IPS-11a (cell line): ENCODE data around the gene SMIM45.

Experiments used
- H3K4me3 ChIP-seq: one replicate; pipeline ENCODE4 v1.5.1; 2013; ENCODE audit warnings: low read depth, low read length, control low read depth

SMIM45 gene

DNA sequence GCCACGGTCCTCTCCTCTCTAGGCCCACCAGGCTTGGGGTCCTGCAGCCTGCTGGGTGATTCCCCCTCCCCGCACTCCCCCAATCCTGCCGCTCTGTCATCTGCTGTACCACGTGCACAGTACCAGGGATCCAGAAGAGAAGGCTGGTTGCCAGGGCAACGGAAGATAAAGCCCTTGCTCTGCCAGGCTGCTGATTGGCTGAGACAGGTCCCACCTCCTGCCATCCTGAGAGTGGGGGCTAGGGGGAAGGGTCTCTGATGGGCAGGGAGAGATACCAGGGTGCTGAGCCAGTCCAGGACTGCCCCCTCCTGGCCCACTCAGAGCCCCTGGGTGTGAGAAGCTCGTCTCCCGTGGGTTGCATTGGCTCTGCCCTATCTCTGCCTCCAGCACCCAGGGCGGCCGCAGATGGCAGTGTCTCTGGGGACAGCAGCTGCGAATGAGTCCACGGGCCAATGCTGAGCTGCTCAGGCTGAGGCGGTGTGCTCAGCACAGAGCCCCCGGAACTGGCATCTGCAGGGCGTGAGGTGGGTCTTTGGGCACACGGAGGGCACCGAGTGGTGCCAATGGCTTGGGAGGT lies at the start of gene SMIM45:
SMIM45 (plus strand) TSS at position 253 of the 577 bp plus-strand sequence.
- H3K4me3 ChIP-seq = no peak within 1 kb of the TSS

DNA sequence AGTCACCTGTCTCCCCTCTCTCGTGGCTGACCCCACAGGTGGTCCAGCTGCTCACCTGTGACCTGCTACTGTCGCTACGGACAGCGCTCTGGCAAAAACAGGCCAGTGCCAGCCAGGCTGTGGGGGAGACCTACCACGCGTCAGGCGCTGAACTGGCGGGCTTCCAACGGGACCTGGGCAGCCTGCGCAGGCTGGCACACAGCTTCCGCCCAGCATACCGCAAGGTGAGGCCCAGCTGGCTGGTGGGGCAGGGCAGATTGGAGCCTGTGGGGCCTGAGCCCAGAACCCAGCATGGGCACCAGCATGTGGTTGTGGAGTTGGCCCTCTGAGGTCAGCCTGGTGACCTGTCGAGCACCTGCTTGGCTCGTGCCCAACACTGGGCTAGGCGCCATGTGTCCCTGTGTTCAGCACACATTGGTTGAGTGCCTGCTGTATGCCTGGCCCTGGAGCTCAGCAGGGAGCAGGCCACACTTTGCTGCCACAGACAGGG lies 49.0 kb upstream of the SMIM45 start:
- H3K4me3 ChIP-seq = no peak overlapping the region

DNA sequence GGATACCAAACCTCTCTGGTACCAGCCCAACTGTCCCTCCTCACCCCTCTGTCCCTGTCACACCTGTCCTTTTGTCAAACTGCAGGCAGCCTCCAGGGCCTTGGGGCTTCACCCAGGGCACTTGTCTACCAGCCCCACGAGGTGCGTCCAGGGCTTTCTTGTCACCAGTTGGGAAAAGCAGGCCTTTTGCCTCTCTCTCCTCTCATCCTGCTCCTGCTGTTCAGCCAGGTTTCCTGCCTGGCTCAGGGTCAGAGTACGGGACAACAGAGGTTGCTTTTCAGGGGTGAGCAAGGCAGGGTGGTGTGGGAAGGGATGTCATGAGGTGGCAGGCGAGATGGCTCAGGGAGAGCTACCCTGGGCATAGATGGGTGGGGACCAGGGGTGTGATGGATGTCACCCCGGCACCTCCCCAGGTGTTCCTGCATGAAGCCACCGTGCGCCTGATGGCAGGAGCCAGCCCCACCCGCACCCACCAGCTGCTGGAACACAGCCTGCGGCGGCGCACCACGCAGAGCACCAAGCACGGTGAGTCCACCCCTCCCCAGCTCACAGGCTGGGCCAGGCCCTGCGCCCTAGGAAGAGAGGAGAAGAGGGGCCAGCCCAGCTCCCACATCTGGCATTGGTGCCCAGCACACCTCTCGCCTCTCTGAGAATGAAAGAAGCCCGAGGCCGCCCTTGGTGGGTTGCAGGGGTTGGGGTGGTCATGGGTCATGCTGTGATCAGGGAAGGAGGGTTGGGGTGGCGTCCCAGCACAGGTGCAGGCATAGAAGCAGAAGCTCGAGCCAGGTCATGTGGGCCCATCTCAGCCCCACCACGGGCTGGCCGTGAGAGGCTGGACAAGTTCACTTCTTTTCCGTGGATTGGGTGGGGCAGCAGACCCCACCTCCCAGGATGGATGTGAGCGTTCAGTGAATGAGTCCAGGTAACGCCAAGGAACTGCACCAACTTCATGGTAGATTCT lies 47.2 kb upstream of the SMIM45 start:
- H3K4me3 ChIP-seq = no peak overlapping the region

DNA sequence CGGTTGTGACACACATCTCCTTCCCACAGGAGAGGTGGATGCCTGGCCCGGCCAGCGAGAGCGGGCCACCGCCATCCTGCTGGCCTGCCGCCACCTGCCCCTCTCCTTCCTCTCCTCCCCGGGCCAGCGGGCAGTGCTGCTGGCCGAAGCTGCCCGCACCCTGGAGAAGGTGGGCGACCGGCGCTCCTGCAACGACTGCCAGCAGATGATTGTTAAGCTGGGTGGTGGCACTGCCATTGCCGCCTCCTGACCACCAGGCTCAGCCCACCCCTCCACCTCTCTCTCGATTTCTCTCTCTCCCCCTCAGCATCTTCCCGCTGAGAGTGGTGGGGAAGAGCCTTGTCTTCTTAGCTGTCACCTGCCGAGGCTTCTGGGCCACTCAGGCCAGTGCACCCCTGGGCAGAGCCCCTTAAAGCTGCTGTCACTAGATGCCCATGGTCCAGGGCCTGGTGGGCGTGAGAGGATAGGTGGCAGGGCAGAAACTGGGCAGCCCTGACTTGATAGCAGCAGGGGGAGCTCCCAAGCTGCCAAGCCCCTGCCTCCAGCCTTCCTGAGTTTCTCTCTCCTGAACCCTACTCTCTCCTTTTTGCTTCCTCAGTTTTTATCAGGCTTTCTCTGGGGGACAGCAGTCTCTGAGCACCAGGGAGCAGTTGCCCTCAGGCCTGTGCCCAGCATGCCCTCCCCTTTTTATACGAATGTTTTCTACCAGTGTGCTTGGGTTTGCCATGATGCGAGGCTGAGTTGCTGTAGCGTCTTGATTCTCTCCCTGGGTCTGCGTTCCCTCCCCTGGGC lies 46.3 kb upstream of the SMIM45 start:
- no peak overlapping the region for H3K4me3 ChIP-seq

DNA sequence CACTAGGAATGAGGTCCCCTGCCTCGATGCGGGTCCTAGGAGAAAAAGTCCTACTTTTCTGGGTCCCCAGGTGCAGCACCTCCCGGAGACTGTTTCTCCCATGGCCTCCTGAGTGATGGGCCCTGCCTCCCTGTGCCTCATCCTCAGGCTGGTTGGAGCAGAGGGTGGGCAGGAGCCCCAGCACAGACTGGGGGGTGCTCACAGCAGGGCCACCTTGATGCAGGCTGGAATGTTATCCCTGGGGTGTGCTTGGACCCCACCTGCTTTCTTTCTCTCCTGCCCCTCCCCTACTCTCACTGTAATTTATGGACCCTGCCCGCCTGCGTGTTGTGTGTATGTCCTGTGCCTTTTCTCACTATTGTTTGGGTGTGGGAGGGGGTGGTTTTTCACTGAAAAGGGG lies 45.1 kb upstream of the SMIM45 start:
- H3K4me3 ChIP-seq = no peak overlapping the region

DNA sequence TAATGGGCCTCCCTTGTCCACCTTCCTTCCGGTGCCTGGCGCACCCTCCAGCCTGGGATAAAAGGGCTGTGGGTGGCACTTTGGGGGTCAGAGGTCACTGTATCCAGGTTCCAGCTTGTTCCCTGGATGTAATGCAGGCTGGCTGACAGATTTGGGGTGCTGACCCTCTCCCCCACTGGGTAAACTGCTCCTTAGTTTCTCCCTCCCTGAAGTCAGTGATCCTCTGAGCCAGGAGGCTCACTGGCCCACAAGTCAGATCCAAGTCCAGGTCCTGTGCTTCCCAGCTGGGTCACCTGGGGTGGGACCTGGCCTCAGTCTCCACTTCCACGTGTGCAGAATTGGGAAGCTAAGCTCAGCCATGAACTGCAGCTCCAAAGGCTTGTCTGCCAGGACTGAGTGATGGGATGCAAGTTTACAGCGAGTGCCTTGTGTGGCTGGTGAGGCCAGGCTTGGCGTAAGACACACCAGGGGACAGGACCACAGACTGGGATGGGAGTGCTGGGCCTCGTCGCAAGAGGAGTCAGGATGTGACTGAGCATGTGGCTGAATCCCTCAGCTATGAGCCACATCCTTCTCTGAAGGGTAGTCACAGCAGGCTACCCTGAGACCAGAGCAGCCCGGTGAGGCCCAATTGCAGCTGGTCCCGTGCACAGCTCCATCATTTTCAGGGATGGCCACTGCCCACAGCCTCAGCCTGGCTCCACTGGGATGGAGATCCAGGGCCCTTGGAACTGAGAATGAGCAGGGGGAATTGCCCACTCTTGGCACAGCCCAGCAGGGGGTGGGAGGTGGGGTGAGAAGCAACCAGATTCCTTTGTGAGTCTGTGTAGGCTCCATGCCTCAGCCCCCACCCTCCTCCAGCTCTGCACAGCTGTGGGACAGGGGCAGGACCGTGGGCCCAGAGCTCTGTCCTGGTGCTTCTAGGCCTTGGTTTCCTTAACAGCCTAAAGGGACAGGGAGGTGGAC lies 44.2 kb upstream of the SMIM45 start:
- H3K4me3 ChIP-seq = no peak overlapping the region

DNA sequence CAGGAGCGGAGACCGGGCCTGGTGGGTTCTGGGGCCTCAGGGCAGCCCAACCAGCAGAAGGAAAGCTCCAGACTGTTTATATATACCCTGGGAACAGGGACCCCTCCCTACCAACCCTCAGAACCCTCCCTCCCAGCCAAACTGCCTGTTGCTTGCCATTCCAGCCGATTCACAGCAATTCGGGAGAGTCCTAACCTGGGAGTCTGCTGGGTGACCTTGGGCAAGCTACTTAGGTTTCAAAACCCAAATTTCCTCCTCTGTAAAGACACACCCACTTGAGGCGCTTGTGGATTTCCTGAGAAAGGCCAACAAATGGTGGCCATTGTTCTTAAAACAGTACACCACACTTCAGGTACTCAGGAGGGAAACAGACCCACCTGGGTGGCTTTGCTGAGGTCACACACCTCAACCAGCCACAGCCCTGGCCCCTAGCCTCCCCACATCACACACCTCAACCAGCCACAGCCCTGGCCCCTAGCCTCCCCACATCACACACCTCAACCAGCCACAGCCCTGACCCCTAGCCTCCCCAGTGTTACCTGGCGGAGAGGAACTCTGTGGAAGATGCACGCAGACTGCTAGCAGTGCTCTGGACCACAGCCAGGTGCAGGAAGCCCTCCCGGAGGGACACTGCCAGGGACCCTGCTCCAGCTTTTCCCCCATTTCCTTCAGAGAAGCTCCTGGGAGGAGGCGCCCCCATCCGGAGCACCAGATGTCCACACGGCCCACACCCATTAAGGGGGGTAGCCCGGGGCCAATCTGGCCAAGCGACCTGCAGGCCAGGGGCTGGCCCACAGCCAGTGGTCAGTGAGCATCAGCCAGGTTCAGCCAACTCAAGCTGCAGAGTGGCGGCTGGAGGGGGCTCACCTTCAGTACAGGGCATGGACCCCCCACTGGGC lies 43.3 kb upstream of the SMIM45 start:
- H3K4me3 ChIP-seq = no peak overlapping the region

DNA sequence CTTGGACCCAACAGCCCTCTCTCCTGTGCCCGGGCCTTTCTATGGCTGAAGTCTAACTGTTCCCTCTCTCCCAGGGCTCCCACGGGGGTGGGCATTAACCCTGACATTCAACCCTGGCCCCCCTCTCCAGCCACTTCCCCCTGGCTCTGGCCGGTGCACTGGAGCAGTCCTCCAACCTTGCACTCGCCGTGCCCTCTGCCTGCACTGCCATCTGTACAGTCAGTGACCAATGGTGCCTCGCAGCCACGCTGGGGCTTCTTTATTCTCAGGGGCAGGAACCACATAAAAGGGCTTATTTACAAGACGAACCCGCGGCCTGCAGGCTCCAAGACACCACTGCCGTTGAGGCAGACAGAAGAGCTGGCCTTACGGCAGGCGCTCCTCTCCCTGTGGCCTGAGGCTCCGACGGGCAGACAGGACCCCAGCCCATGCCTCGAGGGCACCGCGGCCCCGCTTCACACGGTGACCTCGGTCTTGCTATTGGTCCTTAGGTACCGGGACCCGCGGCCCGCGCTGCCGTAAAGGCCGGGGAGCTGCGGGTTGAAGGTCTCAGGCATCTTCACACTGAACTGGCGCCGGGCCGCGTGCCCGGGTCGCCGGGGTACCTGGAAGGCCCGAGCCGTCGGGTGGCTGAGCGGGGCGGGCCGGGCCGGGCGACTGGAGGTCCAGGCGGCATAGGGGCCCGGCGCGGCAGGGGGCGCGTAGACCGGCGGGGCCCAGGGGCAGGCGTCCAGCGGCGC lies 42.5 kb upstream of the SMIM45 start:
- no peak overlapping the region for H3K4me3 ChIP-seq

DNA sequence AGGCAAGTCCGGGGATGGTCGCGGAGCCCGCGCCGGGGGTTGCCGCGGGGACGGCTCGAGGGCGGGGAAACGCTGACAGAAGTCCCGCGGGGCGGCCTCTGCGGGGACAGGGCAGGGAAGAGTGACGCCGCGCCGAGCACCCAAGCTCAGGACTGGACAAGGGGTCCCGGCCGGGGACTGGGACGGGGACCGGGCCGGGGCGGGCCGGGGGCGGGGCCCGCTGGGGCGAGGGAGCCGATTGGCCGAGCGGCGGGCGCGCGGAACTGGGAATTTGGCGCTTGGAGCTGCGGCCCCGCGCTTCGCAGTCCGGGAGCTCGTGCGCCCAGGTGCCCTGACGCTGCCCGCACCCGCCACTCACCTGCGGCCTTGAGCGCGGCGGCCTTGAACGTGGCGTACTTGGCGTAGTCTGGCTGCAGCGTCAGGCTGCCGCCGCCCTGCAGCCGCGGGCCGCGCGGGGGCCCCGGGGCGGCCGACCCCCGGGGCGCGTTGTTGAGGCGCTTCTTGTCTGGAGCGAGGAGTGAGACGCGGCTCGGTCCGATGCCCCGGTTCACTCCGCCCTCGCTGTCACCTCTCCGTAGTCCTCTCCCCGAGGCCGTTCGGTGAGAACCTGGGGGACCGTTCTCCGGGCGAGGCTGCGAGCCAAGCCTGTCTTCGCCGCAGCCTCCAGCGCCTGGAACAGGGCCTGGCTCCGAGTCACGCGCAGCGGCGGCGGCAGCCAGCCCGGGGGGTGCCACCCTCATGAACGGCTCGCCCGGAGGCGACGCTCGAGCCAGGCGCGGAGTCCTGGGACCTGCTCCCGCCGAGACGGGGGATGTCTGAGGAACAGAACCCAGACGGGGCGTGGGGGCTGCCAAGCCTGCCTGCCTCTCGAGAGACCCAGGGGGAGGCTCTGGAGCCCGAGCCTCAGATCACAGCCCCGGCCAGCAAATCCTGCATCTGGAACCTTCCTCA lies 41.6 kb upstream of the SMIM45 start:
- no peak overlapping the region for H3K4me3 ChIP-seq

DNA sequence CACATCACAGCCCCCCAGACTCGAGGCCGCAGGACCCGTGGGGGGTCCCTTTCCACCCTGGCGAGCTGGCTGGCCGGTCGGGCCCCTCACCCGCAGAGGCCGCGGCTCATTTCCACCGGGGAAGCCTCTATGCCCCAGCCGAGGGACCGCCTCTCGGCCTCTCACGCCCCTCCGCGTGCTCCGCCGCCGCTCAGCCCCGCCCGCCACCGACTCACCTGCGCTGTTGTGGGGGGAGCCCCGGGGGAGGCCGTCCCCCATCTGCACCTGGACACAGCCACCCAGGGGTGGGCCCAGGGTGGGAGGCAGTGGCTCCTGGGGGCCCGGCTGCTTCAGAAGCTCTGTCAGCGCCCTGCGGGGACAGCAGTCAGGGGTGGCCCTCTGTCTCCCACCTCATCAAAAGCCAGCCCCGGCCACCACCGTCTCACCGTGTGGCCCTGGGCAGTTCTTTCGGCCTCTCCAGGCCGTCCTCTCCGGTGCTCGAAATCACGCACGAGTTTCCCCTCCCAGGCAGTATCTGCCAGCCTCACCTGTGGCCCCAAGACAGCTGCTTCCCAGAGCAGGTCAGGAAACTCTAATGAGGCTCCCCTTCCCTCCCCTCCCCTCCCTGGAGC lies 40.8 kb upstream of the SMIM45 start:
- H3K4me3 ChIP-seq = no peak overlapping the region

DNA sequence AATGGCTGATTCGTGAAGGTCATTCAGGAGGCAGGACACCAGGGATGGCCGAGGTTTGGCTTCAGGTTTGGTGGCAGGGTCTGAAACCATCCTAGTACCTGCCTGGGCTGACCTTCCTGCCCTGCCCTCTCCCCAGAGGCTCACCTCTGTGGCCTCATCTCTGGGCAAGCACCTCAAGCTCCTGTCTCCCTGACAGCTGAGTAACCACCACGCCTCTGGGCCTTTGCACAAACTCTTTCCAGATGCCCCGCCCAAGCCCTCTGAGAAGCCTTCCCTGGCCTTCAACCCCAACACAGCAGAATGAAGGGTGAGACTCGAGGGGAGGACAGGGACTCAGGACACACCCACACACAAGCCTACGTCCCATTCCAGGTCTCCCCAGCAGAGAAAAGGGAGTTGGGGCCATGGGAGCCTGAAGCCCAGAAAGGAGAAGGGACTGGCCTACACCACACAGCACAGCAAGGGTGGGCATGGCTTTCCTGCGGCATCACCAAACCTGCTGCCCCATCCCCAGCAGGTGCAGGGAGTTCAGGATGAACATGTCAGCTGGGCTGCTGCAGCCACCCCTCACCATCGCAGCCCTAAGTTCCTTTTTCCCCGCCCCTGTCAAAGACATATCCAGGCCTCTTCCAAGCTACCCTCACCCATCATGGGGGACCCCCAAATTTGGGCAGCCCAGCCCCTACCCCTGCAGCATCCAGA lies 39.5 kb upstream of the SMIM45 start:
- H3K4me3 ChIP-seq = no peak overlapping the region

DNA sequence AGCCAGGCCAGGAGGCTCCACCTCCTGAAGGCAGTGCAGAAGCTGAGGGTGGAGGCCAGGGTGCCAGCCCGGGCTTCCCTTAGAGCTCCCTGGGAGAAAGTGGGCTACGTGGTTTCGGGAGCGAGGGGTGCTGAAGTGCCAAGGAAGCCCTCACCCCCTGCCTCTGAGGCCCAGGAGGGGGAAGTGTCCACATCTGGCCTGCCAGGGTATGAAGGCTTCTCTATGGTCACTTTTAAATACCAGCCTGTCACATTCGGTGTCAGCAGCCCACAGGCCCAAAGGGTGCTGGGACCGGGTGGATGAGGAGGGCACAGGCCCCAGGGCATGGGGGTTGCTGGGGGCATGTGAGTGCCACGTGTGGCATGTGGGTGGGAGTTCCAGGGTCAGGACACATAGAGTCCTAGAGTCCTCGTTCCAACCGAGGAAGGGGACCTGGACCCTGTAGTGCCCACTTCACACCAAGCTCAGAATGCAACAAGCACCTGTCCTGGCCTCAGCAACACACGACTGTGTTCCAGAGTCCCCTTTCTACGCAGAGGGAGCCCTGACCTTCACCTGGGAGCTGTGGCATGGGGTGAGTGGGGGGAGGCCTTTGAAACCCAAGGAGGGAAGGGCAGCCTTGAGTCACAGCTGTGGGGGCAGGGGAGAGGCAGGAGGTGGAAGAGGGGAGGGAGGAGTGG lies 38.8 kb upstream of the SMIM45 start:
- H3K4me3 ChIP-seq = no peak overlapping the region

DNA sequence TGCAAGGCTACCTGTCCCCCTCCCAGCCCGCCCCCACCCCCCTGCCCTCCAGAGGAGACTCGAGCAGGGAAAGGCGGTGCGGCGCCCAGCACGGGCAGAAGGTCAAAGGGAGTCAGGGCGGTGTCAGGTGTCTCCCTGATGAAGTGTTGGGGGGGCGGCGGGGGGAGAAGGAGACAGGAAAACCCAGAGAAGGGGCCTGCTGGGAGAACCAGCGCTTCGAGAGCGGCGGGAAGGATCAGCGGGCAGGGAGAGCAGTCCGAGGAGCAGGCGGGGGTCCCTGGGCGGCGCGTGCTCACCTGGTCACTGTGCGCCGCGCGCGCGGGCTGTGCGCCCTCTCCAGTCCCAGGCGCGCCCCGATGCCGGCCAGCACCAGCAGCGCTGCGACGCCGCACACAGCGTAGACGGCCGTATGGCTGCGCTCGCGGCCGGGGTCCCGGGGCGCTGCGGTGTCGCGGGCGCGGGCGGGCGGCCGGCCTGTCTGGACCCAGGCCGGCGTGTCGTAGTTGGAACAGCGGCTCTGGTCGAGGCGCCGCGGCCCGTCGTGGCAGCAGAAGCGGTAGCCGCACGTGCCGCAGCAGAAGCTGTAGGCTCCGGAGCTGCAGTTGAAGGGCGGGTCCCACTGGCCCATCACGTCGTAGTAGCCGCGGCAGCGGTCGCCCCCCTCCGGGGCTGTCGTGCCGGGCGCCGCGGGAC lies 38.0 kb upstream of the SMIM45 start:
- H3K4me3 ChIP-seq = no peak overlapping the region

DNA sequence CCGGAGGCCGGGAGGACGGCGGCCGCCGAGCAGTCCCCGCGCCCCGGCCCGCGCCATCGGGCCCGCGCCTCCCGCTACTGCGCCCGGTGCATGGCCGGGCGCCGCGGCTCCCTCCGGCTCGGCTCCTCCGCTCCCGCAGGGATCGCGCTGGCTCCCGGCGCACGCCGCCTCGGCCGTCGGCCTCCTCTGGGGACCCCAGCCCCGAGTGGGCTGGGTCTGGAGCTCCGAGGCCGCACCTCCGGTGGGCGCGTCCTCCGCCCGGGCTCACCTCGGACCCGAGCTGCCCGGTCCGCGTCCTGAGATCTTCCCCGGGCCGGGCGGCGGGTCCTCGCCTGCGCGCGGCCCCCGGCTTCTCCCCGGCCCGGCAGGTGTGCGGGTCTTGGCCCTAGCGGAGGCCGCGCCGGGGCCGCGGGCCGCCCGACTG lies 37.3 kb upstream of the SMIM45 start:
- peak overlapping the region; percentile 20 for H3K4me3 ChIP-seq
